Cardiac muscle cell (in vitro differentiated cells and primary cell): Measurements from ENCODE around the gene CAPN5. TPM values are rescaled to one million over a fixed set of nuclear protein-coding genes. Genes with fewer than 3 reads are reported as not detected.

Source experiments
- DNase-seq, 2 donors: peaks; one replicate each; pipeline versions ENCODE4 v3.0.0 to v3.0.0-alpha.2; 2010 to 2017; ENCODE audit warnings: low read depth in 1 of 2, low spot score in 1 of 2
- H3K27ac ChIP-seq: fragments of 200-600 bp; sonication (generic); 2 replicates; pipeline ENCODE4 v1.5.1; 2016
- H3K27me3 ChIP-seq: fragments of 200-600 bp; sonication (generic); 2 replicates; pipeline ENCODE4 v1.6.0; 2016; ENCODE audit warnings: control low read depth
- H3K36me3 ChIP-seq: fragments of 200-600 bp; sonication (generic); 2 replicates; pipeline ENCODE4 v1.5.1; 2016; ENCODE audit warnings: control low read depth
- H3K4me1 ChIP-seq: fragments of 200-600 bp; sonication (generic); 2 replicates; pipeline ENCODE4 v1.8.1; 2017; ENCODE audit warnings: low read depth, mild to moderate bottlenecking, mixed run types
- H3K4me3 ChIP-seq: fragments of 200-600 bp; sonication (generic); 2 replicates; pipeline ENCODE4 v1.5.1; 2016; ENCODE audit warnings: mild to moderate bottlenecking
- H3K9me3 ChIP-seq: fragments of 200-600 bp; sonication (generic); 2 replicates; pipeline ENCODE4 v1.5.1; 2017; ENCODE audit warnings: low read depth, mild to moderate bottlenecking, control low read depth
- CTCF ChIP-seq: IDR thresholded peaks from 2 replicates; pipeline ENCODE4 v1.5.1; 2012; ENCODE audit warnings: low read depth, mild to moderate bottlenecking, low read length
- polyA plus RNA-seq: library from polyadenylated mRNA; unstranded; fragments of >200 nt; fragmentation: Nextera tagmentation; extraction: Ambion mirVana; gene quantifications from 2 replicates; pipeline ENCODE4 v1.2.1, GENCODE V29; 2016
- total RNA-seq: library from RNA; depleted of rRNA; stranded (reverse); fragments of >200 nt; gene quantifications from 2 replicates; pipeline ENCODE4 v1.2.3, GENCODE V29; 2016

CAPN5 gene
- total and polyA plus RNA-seq, 2 experiments from 2014 or later: 9.8 to 10.0 TPM

GRCh38 chr11:77068457-77069335 lies 1.9 kb downstream of the CAPN5 start:
- no peak for TF ChIP-seq CTCF

GRCh38 chr11:77069336-77069968 lies 2.7 kb downstream of the CAPN5 start:
- no peaks in the 10 kb centered on the region for H3K9me3 ChIP-seq
- no peak for TF ChIP-seq CTCF
- no peak for DNase-seq
- no peaks in the 10 kb centered on the region for H3K4me1 ChIP-seq
- H3K36me3 ChIP-seq: no peaks in the 10 kb centered on the region
- H3K4me3 ChIP-seq: no peak overlapping the region
- H3K27ac ChIP-seq: no peak overlapping the region
- H3K27me3 ChIP-seq: no peaks in the 10 kb centered on the region

More at GRCh38 chr11:77068457-77069335, 1.9 kb downstream of the CAPN5 start:
- H3K36me3 ChIP-seq: no peaks in the 10 kb centered on the region
- no peaks in the 10 kb centered on the region for H3K9me3 ChIP-seq
- H3K4me1 ChIP-seq: no peaks in the 10 kb centered on the region
- H3K4me3 ChIP-seq: no peak overlapping the region
- no peak for DNase-seq
- H3K27ac ChIP-seq: no peak overlapping the region
- no peaks in the 10 kb centered on the region for H3K27me3 ChIP-seq

GRCh38 chr11:77069969-77070582 lies 3.3 kb downstream of the CAPN5 start:
- Histone ChIP-seq H3K4me1 (no peaks in the 10 kb centered on the region), H3K27me3 (no peaks in the 10 kb centered on the region), H3K9me3 (no peaks in the 10 kb centered on the region), H3K4me3 (no peak overlapping the region), H3K36me3 (no peaks in the 10 kb centered on the region), H3K27ac (no peak overlapping the region)
- no peak for TF ChIP-seq CTCF
- DNase-seq: no peak

- Histone ChIP-seq H3K4me3 (no peak overlapping the region), H3K27ac (no peak overlapping the region), H3K4me1 (no peaks in the 10 kb centered on the region), H3K27me3 (no peaks in the 10 kb centered on the region), H3K9me3 (no peaks in the 10 kb centered on the region), H3K36me3 (no peaks in the 10 kb centered on the region)
- TF ChIP-seq CTCF: no peak
- DNase-seq: no peak
Observed at GRCh38 chr11:77071077-77071476, 4.3 kb downstream of the CAPN5 start.

GRCh38 chr11:77071671-77072605 lies 5.2 kb downstream of the CAPN5 start:
- Histone ChIP-seq H3K4me3 (no peak overlapping the region), H3K4me1 (no peaks in the 10 kb centered on the region), H3K9me3 (no peaks in the 10 kb centered on the region), H3K27ac (no peak overlapping the region), H3K27me3 (no peaks in the 10 kb centered on the region), H3K36me3 (no peaks in the 10 kb centered on the region)
- no peak for DNase-seq
- no peak for TF ChIP-seq CTCF
